Panc1 (cell line): ENCODE results near the gene CBARP. TPM values are rescaled to one million over a fixed set of nuclear protein-coding genes. Genes with fewer than 3 reads are reported as not detected.

Source experiments
- ATAC-seq: fragments of 200-7000 bp; cut with Tn5 transposase; 2 replicates; pipeline ENCODE4 v1.9.1; 2020; ENCODE audit warnings: mild to moderate bottlenecking, moderate library complexity
- BruUV-seq: library from RNA; stranded (reverse); fragments of 400-500 nt; replicated peaks from 2 replicates; lab custom pipeline; 2021; lab: Mats Ljungman, UMichigan
- CTCF ChIA-PET: fragments of 300-600 bp; sonication (Branson Sonifier 250); formaldehyde crosslinking; loops from one replicate; lab custom pipeline; 2022; ENCODE audit warnings: antibody characterized with exemption; lab: Charles Lee
- POLR2A ChIA-PET: fragments of 300-600 bp; sonication (Branson Sonifier 250); formaldehyde crosslinking; loops from one replicate; lab custom pipeline; 2022; ENCODE audit warnings: antibody characterized with exemption; lab: Charles Lee
- DNase-seq: peaks from one replicate; pipeline ENCODE4 v3.0.0-alpha.2; 2010; ENCODE audit warnings: low read depth, low spot score
- H3K27ac ChIP-seq: 2 replicates; pipeline ENCODE4 v1.5.1; 2011; ENCODE audit warnings: mild to moderate bottlenecking, low read length, inconsistent platforms
- H3K27me3 ChIP-seq: fragments of 200-500 bp; sonication (Bioruptor generic); 2 replicates; pipeline ENCODE4 v1.6.0; 2014; ENCODE audit warnings: low read length, inconsistent platforms; ENCODE audit not compliant: control insufficient read depth, insufficient read depth
- H3K36me3 ChIP-seq: fragments of 200-500 bp; sonication (Bioruptor generic); 2 replicates; pipeline ENCODE4 v1.5.1; 2014; ENCODE audit warnings: inconsistent platforms, mild to moderate bottlenecking, low read length, moderate library complexity; ENCODE audit not compliant: control insufficient read depth, insufficient read depth
- H3K4me1 ChIP-seq: 2 replicates; pipeline ENCODE4 v1.5.1; 2011; ENCODE audit warnings: inconsistent platforms, mild to moderate bottlenecking, low read length, moderate library complexity; ENCODE audit not compliant: control insufficient read depth, insufficient read depth
- H3K4me3 ChIP-seq, 2 experiments: 2 replicates each; pipeline ENCODE4 v1.5.1; 2011 to 2012; ENCODE audit warnings: low read depth in 2 of 2, low read length in 2 of 2, mild to moderate bottlenecking in 2 of 2, inconsistent platforms in 1 of 2, moderate library complexity in 1 of 2
- H3K9me3 ChIP-seq: fragments of 200-500 bp; sonication (Bioruptor generic); 2 replicates; pipeline ENCODE4 v1.5.1; 2014; ENCODE audit warnings: low read depth, mild to moderate bottlenecking, inconsistent platforms, low read length, moderate library complexity; ENCODE audit not compliant: control insufficient read depth, insufficient read depth
- CTCF ChIP-seq: fragments of 450-650 bp; IDR thresholded peaks from 2 replicates; pipeline ENCODE4 v1.5.1; 2017; ENCODE audit warnings: mild to moderate bottlenecking
- POLR2AphosphoS5 ChIP-seq: IDR thresholded peaks from 2 replicates; pipeline ENCODE4 v1.6.1; 2012; ENCODE audit warnings: mild to moderate bottlenecking, low read depth, low read length, moderate library complexity
- REST ChIP-seq, 2 experiments: IDR thresholded peaks; 2 replicates each; pipeline ENCODE4 v1.6.1; 2011 to 2012; ENCODE audit warnings: low read depth in 2 of 2, control low read depth in 1 of 2, low read length in 1 of 2, mild to moderate bottlenecking in 1 of 2, moderate library complexity in 1 of 2; ENCODE audit not compliant: insufficient read depth in 1 of 2
- SIN3A ChIP-seq: IDR thresholded peaks from 2 replicates; pipeline ENCODE4 v1.6.1; 2012; ENCODE audit warnings: low read depth, mild to moderate bottlenecking, low read length, moderate library complexity, borderline replicate concordance; ENCODE audit not compliant: insufficient read depth
- TCF7L2 ChIP-seq: IDR thresholded peaks from 2 replicates; pipeline ENCODE4 v1.6.1; 2011; ENCODE audit warnings: mild to moderate bottlenecking, low read depth, low read length, inconsistent platforms
- in situ Hi-C: cut with HindIII; loops from 2 replicates; pipeline ENCODE4 v1.10.0; 2016; ENCODE audit warnings: low sequenced_read_pairs, low pct_unique_long_range_greater_than_20kb
- intact Hi-C: fragments of 100-400 bp; cut with micrococcal nuclease; formaldehyde crosslinking; loops from one replicate; pipeline ENCODE4 v1.10.0; 2022; ENCODE audit not compliant: unreplicated experiment
- total RNA-seq: library from RNA; stranded (reverse); gene quantifications from one replicate; pipeline ENCODE4 v1.2.1, GENCODE V29; 2021; ENCODE audit not compliant: unreplicated experiment

The CBARP gene
- total RNA-seq, 1 experiment from 2014 or later, result 14.5 TPM

GRCh38 chr19:1224047-1224825 is 13.6 kb downstream of the CBARP start:
- H3K36me3 ChIP-seq, result no peaks in the 10 kb centered on the region
- in situ Hi-C loops (no loop called here), intact Hi-C loops (no loop called here)
- DNase-seq, result no peak
- no TSS peak for BruUV-seq
- no peaks in the 10 kb centered on the region for H3K9me3 ChIP-seq
- H3K4me1 ChIP-seq, result no peaks in the 10 kb centered on the region; the same call in 1 of the 2 replicates
- no peak for ATAC-seq
- H3K27ac ChIP-seq, result no peak overlapping the region
- no peaks in the 10 kb centered on the region for H3K27me3 ChIP-seq
- ChIA-PET CTCF (no interaction called here), POLR2A (no interaction called here)
- H3K4me3 ChIP-seq, result no peak overlapping the region
- TF ChIP-seq REST (IDR thresholded peaks at IDR 0.05; ENCODE audit: insufficient read depth in 1 of 2, low read depth in 2 of 2, low read length in 1 of 2) (no peak), CTCF (no peak), POLR2AphosphoS5 (no peak), TCF7L2 (no peak), SIN3A (no peak)

GRCh38 chr19:1223018-1223855 is 14.6 kb downstream of the CBARP start:
- ATAC-seq (peak; percentile 57), DNase-seq (no peak)
- H3K27me3 ChIP-seq, result no peaks in the 10 kb centered on the region
- no peak overlapping the region for H3K27ac ChIP-seq
- no peak for TF ChIP-seq SIN3A
- no peak for TF ChIP-seq TCF7L2
- TF ChIP-seq CTCF, result peak; percentile 79
- in situ Hi-C loops (no loop called here), intact Hi-C loops (no loop called here)
- no peak overlapping the region for H3K4me3 ChIP-seq
- POLR2A ChIA-PET, result no interaction called here
- no TSS peak for BruUV-seq
- CTCF ChIA-PET, result interaction anchor here (0.6 kb wide), 1 partner anchor 11 kb away, joined by 4 read pairs; no protein-coding TSS in a partner anchor
- H3K4me1 ChIP-seq, result no peaks in the 10 kb centered on the region; the same call in 1 of the 2 replicates
- no peaks in the 10 kb centered on the region for H3K36me3 ChIP-seq
- H3K9me3 ChIP-seq, result no peaks in the 10 kb centered on the region
